Testis (tissue), 3 donors: Measurements from ENCODE around the gene ZNF280A. TPM values are rescaled to one million over a fixed set of nuclear protein-coding genes. Genes with fewer than 3 reads are reported as not detected.

Experiments
- DNase-seq: peaks from one replicate; pipeline ENCODE4 v3.0.0-alpha.2; 2019
- H3K27ac ChIP-seq, 2 donors: fragments of 200-600 bp; sonication (generic); one replicate each; pipeline ENCODE4 v1.5.1; 2019
- H3K27me3 ChIP-seq: fragments of 200-600 bp; sonication (generic); one replicate; pipeline ENCODE4 v1.5.1; 2019
- H3K36me3 ChIP-seq: fragments of 200-600 bp; sonication (generic); one replicate; pipeline ENCODE4 v1.5.1; 2017; ENCODE audit warnings: low read depth; ENCODE audit errors: missing control alignments
- H3K4me1 ChIP-seq: fragments of 200-600 bp; sonication (generic); one replicate; pipeline ENCODE4 v1.5.1; 2019
- H3K4me3 ChIP-seq, 2 donors: fragments of 200-600 bp; sonication (generic); one replicate each; pipeline ENCODE4 v1.5.1; 2017 to 2019
- H3K9me3 ChIP-seq: fragments of 200-600 bp; sonication (generic); one replicate; pipeline ENCODE4 v1.5.1; 2017
- CTCF ChIP-seq, 3 experiments: fragments of 450-650 bp in 2 of 3; fragments of 200-600 bp in 1 of 3; sonication (generic) in 1 of 3; IDR thresholded peaks; one replicate each; pipeline ENCODE4 v1.5.1; 2016 to 2019; ENCODE audit warnings: antibody characterized with exemption in 3 of 3, mild to moderate bottlenecking in 2 of 3, moderate library complexity in 1 of 3
- POLR2A ChIP-seq: fragments of 450-650 bp; IDR thresholded peaks from one replicate; pipeline ENCODE4 v1.6.1; 2017; ENCODE audit warnings: antibody characterized with exemption, mild to moderate bottlenecking, moderate library complexity
- WGBS, 2 donors: methylation state at CpG; one replicate each; pipeline ENCODE4 v1.1.5; 2018; 5-methylcytosine and 5-hydroxymethylcytosine counted together
- intact Hi-C: fragments of 100-400 bp; cut with DNase I; formaldehyde crosslinking; loops from one replicate; pipeline ENCODE4 v1.15.1; 2023; ENCODE audit warnings: low total_unique reads
- polyA plus RNA-seq: library from polyadenylated mRNA; stranded (reverse); fragments of 350-450 nt; fragmentation: Illumina TruSeq; extraction: RNeasy Lipid Tissue Mini Kit (QIAGEN cat#74804); gene quantifications from one replicate; pipeline ENCODE4 v1.2.3, GENCODE V29; 2014; ENCODE audit warnings: low read depth, low replicate concordance; ENCODE audit not compliant: insufficient read depth
- total RNA-seq, 2 donors: library from RNA; depleted of rRNA; stranded (reverse); fragments of >200 nt; gene quantifications; one replicate each; pipeline ENCODE4 v1.2.3, GENCODE V29; 2016

Gene ZNF280A
- total and polyA plus RNA-seq, 3 donors from 2014 or later: 0.38 to 1.1 (median 0.43) TPM

DNA sequence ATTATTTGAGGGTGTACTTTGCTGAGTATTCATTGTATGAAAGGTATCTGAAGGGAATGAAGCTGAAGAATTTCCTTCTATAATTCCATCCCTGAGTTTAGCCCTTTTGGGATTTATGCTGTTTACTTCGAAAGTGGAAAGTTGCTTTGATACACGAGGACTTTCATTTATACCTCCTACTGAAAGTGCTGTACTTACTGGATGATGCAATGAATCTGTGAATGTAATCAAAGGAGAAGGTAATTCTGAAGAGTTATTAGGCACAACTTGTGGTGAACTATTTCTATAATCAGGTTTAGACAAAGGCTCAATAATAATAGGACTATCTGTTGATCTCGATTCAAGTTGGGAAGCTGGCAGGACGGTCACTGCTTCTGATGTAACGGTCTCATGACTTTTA lies 31.3 kb downstream of the ZNF280A start:
- Histone ChIP-seq H3K4me3 (no peak overlapping the region), H3K27me3 (no peaks in the 10 kb centered on the region), H3K9me3 (no peaks in the 10 kb centered on the region), H3K4me1 (no peaks in the 10 kb centered on the region), H3K27ac (no peak overlapping the region), H3K36me3 (no peaks in the 10 kb centered on the region)
- 91 to 93% methylated on average over 5 of the region's 5 CpGs for WGBS, 2 donors
- intact Hi-C loops: no loop called here
- TF ChIP-seq POLR2A: no peak
- no peak for TF ChIP-seq CTCF (IDR thresholded peaks at IDR 0.05)
- DNase-seq: no peak

DNA sequence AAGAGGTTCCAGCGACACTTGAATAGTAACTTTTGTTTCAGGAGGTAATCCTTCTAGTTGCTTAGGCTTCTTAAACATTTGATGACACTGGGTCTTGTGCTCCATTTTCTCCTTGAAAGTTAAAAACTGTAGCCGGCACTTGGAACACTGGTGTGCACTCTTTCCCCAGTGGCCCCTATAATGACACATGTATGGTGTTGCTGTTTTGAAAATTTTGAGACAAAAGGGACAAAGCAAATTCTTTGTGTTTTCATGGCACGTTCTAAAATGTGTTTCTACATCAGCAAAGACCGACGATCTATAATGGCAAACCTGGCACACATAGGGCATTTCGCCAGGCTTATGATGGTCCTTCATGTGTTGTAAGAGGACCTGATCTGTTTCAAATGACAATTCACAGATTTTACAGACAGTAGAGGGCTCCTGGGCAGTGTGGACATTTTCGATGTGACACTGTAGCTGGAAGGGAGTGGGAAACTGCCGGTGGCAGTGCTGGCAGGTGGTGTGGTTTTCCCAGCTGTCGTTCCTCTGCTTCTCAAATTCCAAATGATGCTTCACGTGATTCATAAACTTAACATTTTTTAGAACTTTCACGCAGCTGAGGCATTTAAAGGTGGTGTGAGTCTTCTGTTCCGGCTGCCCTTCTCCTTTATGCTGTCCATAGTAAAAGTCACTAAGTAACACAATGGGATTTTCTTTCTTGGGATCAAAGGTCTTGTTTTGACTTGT lies 32.0 kb downstream of the ZNF280A start:
- Histone ChIP-seq H3K27me3 (no peaks in the 10 kb centered on the region), H3K27ac (no peak overlapping the region), H3K36me3 (no peaks in the 10 kb centered on the region), H3K9me3 (no peaks in the 10 kb centered on the region), H3K4me1 (no peaks in the 10 kb centered on the region), H3K4me3 (no peak overlapping the region)
- TF ChIP-seq POLR2A (no peak), CTCF (IDR thresholded peaks at IDR 0.05) (no peak)
- intact Hi-C loops: no loop called here
- no peak for DNase-seq
- 94 to 96% methylated on average over 12 of the region's 12 CpGs for WGBS, 2 donors

GRCh38 chr22:22487059-22487458 lies 33.0 kb downstream of the ZNF280A start:
- Histone ChIP-seq H3K36me3 (no peaks in the 10 kb centered on the region), H3K4me1 (no peaks in the 10 kb centered on the region), H3K9me3 (no peaks in the 10 kb centered on the region), H3K27me3 (no peaks in the 10 kb centered on the region), H3K4me3 (no peak overlapping the region), H3K27ac (no peak overlapping the region)
- 72 to 87% methylated on average over 6 of the region's 6 CpGs for WGBS, 2 donors
- intact Hi-C loops: no loop called here
- no peak for DNase-seq
- TF ChIP-seq CTCF (IDR thresholded peaks at IDR 0.05): no peak
- TF ChIP-seq POLR2A: no peak

DNA sequence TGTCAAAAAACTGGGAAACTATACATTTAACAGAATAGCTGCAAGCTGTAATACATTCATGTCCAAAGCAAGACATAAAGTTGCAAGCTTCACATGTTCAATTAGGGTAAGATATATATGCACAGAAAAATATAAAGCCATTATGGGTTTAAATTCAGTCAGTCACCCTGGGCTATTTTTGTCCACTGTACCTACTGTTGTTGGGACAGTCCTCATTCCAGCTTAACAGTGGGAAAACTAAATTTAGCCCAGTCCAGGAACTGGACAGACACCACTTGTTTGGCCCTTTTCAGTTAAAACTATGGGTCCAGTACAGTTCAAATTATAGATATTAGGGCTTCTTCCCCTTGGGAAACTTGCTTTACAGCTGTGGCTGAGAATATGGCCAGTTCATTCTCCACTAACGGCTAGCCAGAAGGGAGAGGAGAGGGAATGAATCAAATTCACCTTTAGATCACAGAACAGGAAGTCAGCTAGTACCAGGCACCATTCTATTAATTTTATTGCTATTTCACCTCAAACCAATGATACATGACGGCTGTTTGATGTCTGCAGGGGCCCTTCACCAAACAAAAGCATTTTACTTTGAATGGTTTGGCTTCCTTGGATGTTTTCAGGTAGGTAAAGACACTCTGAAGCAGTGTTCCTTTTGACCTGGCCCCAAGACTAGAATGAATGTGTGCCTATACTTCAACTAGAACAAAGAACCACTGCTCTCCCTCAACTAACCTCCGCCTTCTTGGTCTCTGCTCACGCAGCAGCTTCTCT lies 33.8 kb downstream of the ZNF280A start:
- no peak overlapping the region for H3K27ac ChIP-seq
- H3K27me3 ChIP-seq: no peaks in the 10 kb centered on the region
- H3K4me3 ChIP-seq: no peak overlapping the region
- no peak for TF ChIP-seq CTCF (IDR thresholded peaks at IDR 0.05)
- TF ChIP-seq POLR2A: no peak
- no peaks in the 10 kb centered on the region for H3K9me3 ChIP-seq
- H3K36me3 ChIP-seq: no peaks in the 10 kb centered on the region
- H3K4me1 ChIP-seq: no peaks in the 10 kb centered on the region
- 86 to 87% methylated on average over 4 of the region's 4 CpGs for WGBS, 2 donors
- no peak for DNase-seq
- intact Hi-C loops: no loop called here
